Esophagus muscularis mucosa (tissue), 4 donors: Measurements from ENCODE around the gene PSKH1. TPM values are rescaled to one million over a fixed set of nuclear protein-coding genes. Genes with fewer than 3 reads are reported as not detected.

Experiments
- DNase-seq: peaks from one replicate; pipeline ENCODE4 v3.0.0-alpha.2; 2017; ENCODE audit errors: extremely low spot score
- H3K27ac ChIP-seq, 4 donors: fragments of 200-600 bp; sonication (generic); replicated peaks in 1 of 4; 1 replicate in 3 of 4; 2 replicates in 1 of 4; pipeline ENCODE4 v1.5.1; 2016 to 2019; ENCODE audit warnings: mild to moderate bottlenecking in 1 of 4
- H3K27me3 ChIP-seq, 4 donors: fragments of 200-600 bp; sonication (generic); one replicate each; pipeline versions ENCODE4 v1.5.1 to v1.6.0; 2016 to 2019
- H3K36me3 ChIP-seq, 4 donors: fragments of 200-600 bp; sonication (generic); one replicate each; pipeline ENCODE4 v1.5.1; 2016 to 2019
- H3K4me1 ChIP-seq, 4 donors: fragments of 200-600 bp; sonication (generic); one replicate each; pipeline ENCODE4 v1.5.1; 2016 to 2019
- H3K4me3 ChIP-seq, 4 donors: fragments of 200-600 bp; sonication (generic); 1 replicate in 2 of 4; 2 replicates in 2 of 4; pipeline ENCODE4 v1.5.1; 2016 to 2019; ENCODE audit warnings: mild to moderate bottlenecking in 4 of 4, moderate library complexity in 1 of 4
- H3K9me3 ChIP-seq, 4 donors: fragments of 200-600 bp; sonication (generic); 1 replicate in 3 of 4; 2 replicates in 1 of 4; pipeline ENCODE4 v1.5.1; 2016 to 2019
- EP300 ChIP-seq: sonication (generic); formaldehyde crosslinking; IDR thresholded peaks from one replicate; pipeline ENCODE4 v1.6.1; 2017; ENCODE audit warnings: antibody characterized with exemption
- POLR2A ChIP-seq: fragments of 450-650 bp; IDR thresholded peaks from one replicate; pipeline ENCODE4 v1.6.1; 2017; ENCODE audit warnings: antibody characterized with exemption, moderate library complexity, mild to moderate bottlenecking, low read depth
- POLR2AphosphoS5 ChIP-seq, 2 donors: sonication (generic); formaldehyde crosslinking; IDR thresholded peaks; one replicate each; pipeline ENCODE4 v1.6.1; 2017; ENCODE audit warnings: antibody characterized with exemption in 2 of 2
- WGBS: methylation state at CpG from one replicate; pipeline ENCODE4 v1.1.5; 2018; 5-methylcytosine and 5-hydroxymethylcytosine counted together
- intact Hi-C: fragments of 100-400 bp; cut with DNase I; formaldehyde crosslinking; loops from one replicate; pipeline ENCODE4 v1.15.1; 2023
- total RNA-seq, 4 donors: library from RNA; depleted of rRNA; stranded (reverse); fragments of >200 nt; gene quantifications; one replicate each; pipeline versions ENCODE4 v1.1.0 to v1.2.1, GENCODE V29; 2016
- TF ChIP-seq, protein P1 (sequence below), 3 experiments: fragments of 200-600 bp in 2 of 3; fragments of 450-650 bp in 1 of 3; sonication (generic) in 2 of 3; IDR thresholded peaks; one replicate each; pipeline ENCODE4 v1.5.1; 2017 to 2019; ENCODE audit warnings: antibody characterized with exemption in 3 of 3, mild to moderate bottlenecking in 2 of 3, moderate library complexity in 1 of 3

Gene PSKH1
- total RNA-seq, 4 donors from 2014 or later = 16.1 to 35.4 (median 26.4) TPM

GRCh38 chr16:67881621-67882161, 11.4 kb upstream of the PSKH1 start:
- peaks cover 19 to 42% (median 25%) of the 10 kb centered on the region in 4 donors for H3K4me1 ChIP-seq
- peaks cover 68 to 94% (median 85%) of the 10 kb centered on the region in 4 donors for H3K36me3 ChIP-seq
- H3K27ac ChIP-seq = no peak overlapping the region
- TF ChIP-seq POLR2AphosphoS5 (IDR thresholded peaks at IDR 0.05) (no peak), POLR2A (no peak), EP300 (no peak)
- TF ChIP-seq, protein P1, sequence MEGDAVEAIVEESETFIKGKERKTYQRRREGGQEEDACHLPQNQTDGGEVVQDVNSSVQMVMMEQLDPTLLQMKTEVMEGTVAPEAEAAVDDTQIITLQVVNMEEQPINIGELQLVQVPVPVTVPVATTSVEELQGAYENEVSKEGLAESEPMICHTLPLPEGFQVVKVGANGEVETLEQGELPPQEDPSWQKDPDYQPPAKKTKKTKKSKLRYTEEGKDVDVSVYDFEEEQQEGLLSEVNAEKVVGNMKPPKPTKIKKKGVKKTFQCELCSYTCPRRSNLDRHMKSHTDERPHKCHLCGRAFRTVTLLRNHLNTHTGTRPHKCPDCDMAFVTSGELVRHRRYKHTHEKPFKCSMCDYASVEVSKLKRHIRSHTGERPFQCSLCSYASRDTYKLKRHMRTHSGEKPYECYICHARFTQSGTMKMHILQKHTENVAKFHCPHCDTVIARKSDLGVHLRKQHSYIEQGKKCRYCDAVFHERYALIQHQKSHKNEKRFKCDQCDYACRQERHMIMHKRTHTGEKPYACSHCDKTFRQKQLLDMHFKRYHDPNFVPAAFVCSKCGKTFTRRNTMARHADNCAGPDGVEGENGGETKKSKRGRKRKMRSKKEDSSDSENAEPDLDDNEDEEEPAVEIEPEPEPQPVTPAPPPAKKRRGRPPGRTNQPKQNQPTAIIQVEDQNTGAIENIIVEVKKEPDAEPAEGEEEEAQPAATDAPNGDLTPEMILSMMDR (IDR thresholded peaks at IDR 0.05) = no peak
- intact Hi-C loops = loop anchor here (2.0 to 5.0 kb wide), 2 partner anchors 47 to 161 kb away; no protein-coding TSS in a partner anchor
- no peak overlapping the region for H3K4me3 ChIP-seq
- DNase-seq = no peak
- no peaks in the 10 kb centered on the region for H3K27me3 ChIP-seq
- H3K9me3 ChIP-seq = no peaks in the 10 kb centered on the region
- WGBS = 89% methylated on average over 18 of the region's 21 CpGs

- TF ChIP-seq POLR2A = no peak
- TF ChIP-seq, protein P1 (IDR thresholded peaks at IDR 0.05) = no peak
- no peak for TF ChIP-seq EP300
- TF ChIP-seq POLR2AphosphoS5 (IDR thresholded peaks at IDR 0.05) = no peak
- Histone ChIP-seq H3K27me3 (no peaks in the 10 kb centered on the region), H3K36me3 (peaks cover 61 to 86% (median 76%) of the 10 kb centered on the region in 4 donors), H3K9me3 (no peaks in the 10 kb centered on the region), H3K27ac (no peak overlapping the region), H3K4me1 (peaks cover 19 to 42% (median 24%) of the 10 kb centered on the region in 4 donors), H3K4me3 (no peak overlapping the region)
- intact Hi-C loops = loop anchor here (2.0 to 5.0 kb wide), 2 partner anchors 46 to 160 kb away; no protein-coding TSS in a partner anchor
- DNase-seq = no peak
- WGBS = 82% methylated on average over 12 of the region's 18 CpGs
Measured at GRCh38 chr16:67882374-67883145, 10.5 kb upstream of the PSKH1 start.

- peak overlapping the region; percentile 71 to 83 (median 76) for H3K27ac ChIP-seq
- H3K36me3 ChIP-seq = peaks cover 54 to 78% (median 69%) of the 10 kb centered on the region in 4 donors
Measured at GRCh38 chr16:67883146-67883871, 9.7 kb upstream of the PSKH1 start.

DNA sequence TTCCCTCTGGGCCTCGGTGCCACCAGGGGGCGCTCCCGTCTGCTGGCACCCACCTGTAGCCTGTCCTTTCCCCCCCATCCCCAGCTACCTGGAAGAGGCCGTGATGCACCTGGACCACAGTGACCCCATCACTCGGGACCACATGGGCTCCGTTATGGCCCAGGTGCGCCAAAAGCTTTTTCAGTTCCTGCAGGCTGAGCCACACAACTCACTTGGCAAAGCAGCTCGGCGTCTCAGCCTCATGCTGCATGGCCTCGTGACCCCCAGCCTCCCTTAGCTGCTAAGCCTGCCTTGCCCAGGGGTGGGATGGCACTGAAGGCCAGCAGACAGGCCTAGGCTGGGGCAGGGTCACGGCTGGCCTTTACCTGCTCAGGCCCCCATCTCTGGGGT, 9.2 kb upstream of the PSKH1 start:
- H3K36me3 ChIP-seq = peaks cover 48 to 72% (median 63%) of the 10 kb centered on the region in 4 donors
- intact Hi-C loops = loop anchor here (2.0 to 5.0 kb wide), 2 partner anchors 45 to 158 kb away; no protein-coding TSS in a partner anchor
- H3K27me3 ChIP-seq = no peaks in the 10 kb centered on the region
- H3K4me1 ChIP-seq = peaks cover 19 to 42% (median 24%) of the 10 kb centered on the region in 4 donors
- no peaks in the 10 kb centered on the region for H3K9me3 ChIP-seq
- H3K27ac ChIP-seq = peak overlapping the region; percentile 71 to 83 (median 76)
- no peak for TF ChIP-seq POLR2A
- no peak for TF ChIP-seq EP300
- peak in 1 of 2 donors; percentile 10 for TF ChIP-seq POLR2AphosphoS5 (IDR thresholded peaks at IDR 0.05)
- TF ChIP-seq, protein P1 (IDR thresholded peaks at IDR 0.05) = peak; percentile 84 to 96 (median 85)
- 56% methylated on average over 10 of the region's 11 CpGs for WGBS
- no peak overlapping the region for H3K4me3 ChIP-seq
- no peak for DNase-seq

More at GRCh38 chr16:67883146-67883871, 9.7 kb upstream of the PSKH1 start:
- Histone ChIP-seq H3K9me3 (no peaks in the 10 kb centered on the region), H3K4me1 (peaks cover 19 to 42% (median 24%) of the 10 kb centered on the region in 4 donors), H3K27me3 (no peaks in the 10 kb centered on the region), H3K4me3 (no peak overlapping the region)
- intact Hi-C loops = loop anchor here (2.0 to 5.0 kb wide), 2 partner anchors 45 to 159 kb away; no protein-coding TSS in a partner anchor
- TF ChIP-seq POLR2AphosphoS5 (IDR thresholded peaks at IDR 0.05) (peak in 1 of 2 donors; percentile 1), EP300 (no peak)
- TF ChIP-seq, protein P1 (IDR thresholded peaks at IDR 0.05) = no peak
- 69% methylated on average over 3 of the region's 6 CpGs for WGBS
- no peak for DNase-seq
